ENCODE measurements around the gene CPB2. TPM values are rescaled to one million over a fixed set of nuclear protein-coding genes. Genes with fewer than 3 reads are reported as not detected.
A peak's percentile ranks its signal among the peaks of the same experiment; 100 is the strongest.

Gene CPB2
- total and polyA plus RNA-seq, 2 experiments from 2014 or later: 0.11 TPM; not detected in 1

GRCh38 chr13:46121597-46122163 lies 16.8 kb upstream of the CPB2 start:
- H3K9ac ChIP-seq: no peak overlapping the region
- no peak overlapping the region for H3K4me2 ChIP-seq (ENCODE audit: unreplicated experiment)
- no peak for TF ChIP-seq EZH2 (IDR thresholded peaks at IDR 0.05; ENCODE audit: insufficient read depth, poor library complexity, severe bottlenecking)
- no peak for TF ChIP-seq EZH2phosphoT487 (IDR thresholded peaks at IDR 0.05; ENCODE audit: insufficient read depth, low read depth)
- H3K9me2 ChIP-seq (ENCODE audit: insufficient read depth): no peaks in the 10 kb centered on the region
- no peaks in the 10 kb centered on the region for H3K27me3 ChIP-seq (replicated peaks; ENCODE audit: insufficient read depth)
- 43 to 45% methylated on average over 4 of the region's 4 CpGs for WGBS, 2 experiments (ENCODE audit: low coverage in 1 of 2, low lambda C conversion rate in 2 of 2, missing lambda C conversion rate in 2 of 2)
- peaks cover 7% of the 10 kb centered on the region for H3K4me1 ChIP-seq (ENCODE audit: insufficient read depth)
- no peaks in the 10 kb centered on the region for H4K20me1 ChIP-seq (ENCODE audit: insufficient read depth)
- DNase-seq: no peak
- in situ Hi-C loops (cut with MboI): no loop called here
- H3K27ac ChIP-seq: no peak overlapping the region
- no peak overlapping the region for H2AFZ ChIP-seq
- H3K79me2 ChIP-seq (ENCODE audit: insufficient read depth): no peaks in the 10 kb centered on the region
- no peak overlapping the region for H3K4me3 ChIP-seq
- no peaks in the 10 kb centered on the region for H3F3A ChIP-seq (ENCODE audit: insufficient read depth)
- H3K36me3 ChIP-seq (ENCODE audit: low read depth): no peaks in the 10 kb centered on the region
- no peaks in the 10 kb centered on the region for H3K9me3 ChIP-seq (ENCODE audit: low read depth)

GRCh38 chr13:46121033-46121432 lies 16.2 kb upstream of the CPB2 start:
- DNase-seq: no peak
- 46 to 59% methylated on average over 2 of the region's 2 CpGs for WGBS, 2 experiments (ENCODE audit: low coverage in 1 of 2, low lambda C conversion rate in 2 of 2, missing lambda C conversion rate in 2 of 2)
- Histone ChIP-seq H3K27me3 (replicated peaks; ENCODE audit: insufficient read depth) (no peaks in the 10 kb centered on the region), H4K20me1 (ENCODE audit: insufficient read depth) (no peaks in the 10 kb centered on the region), H3K36me3 (ENCODE audit: low read depth) (no peaks in the 10 kb centered on the region), H3K4me3 (no peak overlapping the region), H3K79me2 (ENCODE audit: insufficient read depth) (no peaks in the 10 kb centered on the region), H2AFZ (no peak overlapping the region), H3K9ac (no peak overlapping the region), H3F3A (ENCODE audit: insufficient read depth) (no peaks in the 10 kb centered on the region), H3K9me3 (ENCODE audit: low read depth) (no peaks in the 10 kb centered on the region), H3K4me2 (ENCODE audit: unreplicated experiment) (no peak overlapping the region), H3K4me1 (ENCODE audit: insufficient read depth) (peaks cover 7% of the 10 kb centered on the region), H3K27ac (no peak overlapping the region), H3K9me2 (ENCODE audit: insufficient read depth) (no peaks in the 10 kb centered on the region)
- TF ChIP-seq EZH2 (IDR thresholded peaks at IDR 0.05; ENCODE audit: insufficient read depth, poor library complexity, severe bottlenecking) (no peak), EZH2phosphoT487 (IDR thresholded peaks at IDR 0.05; ENCODE audit: insufficient read depth, low read depth) (no peak)
- in situ Hi-C loops (cut with MboI): no loop called here

GRCh38 chr13:46119883-46120614 lies 15.2 kb upstream of the CPB2 start:
- TF ChIP-seq EZH2 (IDR thresholded peaks at IDR 0.05; ENCODE audit: insufficient read depth, poor library complexity, severe bottlenecking) (no peak), EZH2phosphoT487 (IDR thresholded peaks at IDR 0.05; ENCODE audit: insufficient read depth, low read depth) (no peak)
- in situ Hi-C loops (cut with MboI): no loop called here
- no peaks in the 10 kb centered on the region for H4K20me1 ChIP-seq (ENCODE audit: insufficient read depth)
- no peak overlapping the region for H2AFZ ChIP-seq
- no peaks in the 10 kb centered on the region for H3F3A ChIP-seq (ENCODE audit: insufficient read depth)
- H3K4me1 ChIP-seq (ENCODE audit: insufficient read depth): no peaks in the 10 kb centered on the region
- no peak overlapping the region for H3K4me3 ChIP-seq
- H3K27ac ChIP-seq: no peak overlapping the region
- no peaks in the 10 kb centered on the region for H3K36me3 ChIP-seq (ENCODE audit: low read depth)
- no peaks in the 10 kb centered on the region for H3K79me2 ChIP-seq (ENCODE audit: insufficient read depth)
- H3K9me3 ChIP-seq (ENCODE audit: low read depth): no peaks in the 10 kb centered on the region
- peak; percentile 24 for DNase-seq
- H3K9me2 ChIP-seq (ENCODE audit: insufficient read depth): no peaks in the 10 kb centered on the region
- H3K9ac ChIP-seq: no peak overlapping the region
- no peaks in the 10 kb centered on the region for H3K27me3 ChIP-seq (replicated peaks; ENCODE audit: insufficient read depth)
- H3K4me2 ChIP-seq (ENCODE audit: unreplicated experiment): no peak overlapping the region
- 83 to 84% methylated on average over 6 of the region's 6 CpGs for WGBS, 2 experiments (ENCODE audit: low coverage in 1 of 2, low lambda C conversion rate in 2 of 2, missing lambda C conversion rate in 2 of 2)

GRCh38 chr13:46116653-46117502 lies 12.0 kb upstream of the CPB2 start:
- Histone ChIP-seq H4K20me1 (ENCODE audit: insufficient read depth) (no peaks in the 10 kb centered on the region), H2AFZ (no peak overlapping the region), H3K9ac (no peak overlapping the region), H3K4me1 (ENCODE audit: insufficient read depth) (no peaks in the 10 kb centered on the region), H3K4me2 (ENCODE audit: unreplicated experiment) (no peak overlapping the region), H3K36me3 (ENCODE audit: low read depth) (no peaks in the 10 kb centered on the region), H3K79me2 (ENCODE audit: insufficient read depth) (no peaks in the 10 kb centered on the region), H3K27ac (no peak overlapping the region), H3K9me3 (ENCODE audit: low read depth) (no peaks in the 10 kb centered on the region), H3K27me3 (replicated peaks; ENCODE audit: insufficient read depth) (no peaks in the 10 kb centered on the region), H3F3A (ENCODE audit: insufficient read depth) (no peaks in the 10 kb centered on the region), H3K9me2 (ENCODE audit: insufficient read depth) (no peaks in the 10 kb centered on the region), H3K4me3 (no peak overlapping the region)
- DNase-seq: no peak
- in situ Hi-C loops (cut with MboI): no loop called here
- 67 to 82% methylated on average over 4 of the region's 4 CpGs for WGBS, 2 experiments (ENCODE audit: low coverage in 1 of 2, low lambda C conversion rate in 2 of 2, missing lambda C conversion rate in 2 of 2)
- no peak for TF ChIP-seq EZH2 (IDR thresholded peaks at IDR 0.05; ENCODE audit: insufficient read depth, poor library complexity, severe bottlenecking)
- TF ChIP-seq EZH2phosphoT487 (IDR thresholded peaks at IDR 0.05; ENCODE audit: insufficient read depth, low read depth): no peak

Measured in GM23248 (cell line).